Non-pigmented ciliary epithelial cell (primary cell): ENCODE results near the gene RIBC1.
A peak's percentile ranks its signal among the peaks of the same experiment; 100 is the strongest.
"Not testable (repeated sequence)": the region's sequence is repeated elsewhere in the genome, so short reads cannot be mapped to it uniquely, and the experiment has no call there.

Experiments
- DNase-seq: peaks from one replicate; pipeline ENCODE4 v3.0.0-alpha.2; 2010; ENCODE audit warnings: low read depth

The RIBC1 gene

GRCh38 chrX:53422861-53423306, at the start of gene RIBC1:
Gene RIBC1 (plus strand): TSS chrX:53422873. CDS start chrX:53426277, 3,404 bp downstream.
- DNase-seq: no peak

DNA sequence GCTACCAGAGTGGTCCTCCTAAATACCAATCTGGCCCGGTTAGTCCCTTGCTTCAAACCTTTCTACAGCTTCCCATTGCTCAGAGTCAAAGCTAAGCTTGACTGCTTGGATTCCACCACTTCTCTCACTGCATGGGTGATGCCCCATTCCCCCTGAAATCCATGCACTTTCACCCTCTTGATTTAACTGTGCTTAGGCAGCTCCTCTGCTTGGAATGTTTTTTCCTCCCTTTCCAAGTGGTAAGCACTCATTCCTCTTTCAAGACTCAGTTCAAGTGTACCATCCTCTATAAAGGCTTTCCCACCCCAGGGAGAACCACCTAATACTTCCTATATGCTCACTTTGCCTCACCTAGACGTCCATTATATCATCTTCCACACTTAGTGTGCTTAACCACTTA, 49.4 kb upstream of the RIBC1 start:
- no peak for DNase-seq

DNA sequence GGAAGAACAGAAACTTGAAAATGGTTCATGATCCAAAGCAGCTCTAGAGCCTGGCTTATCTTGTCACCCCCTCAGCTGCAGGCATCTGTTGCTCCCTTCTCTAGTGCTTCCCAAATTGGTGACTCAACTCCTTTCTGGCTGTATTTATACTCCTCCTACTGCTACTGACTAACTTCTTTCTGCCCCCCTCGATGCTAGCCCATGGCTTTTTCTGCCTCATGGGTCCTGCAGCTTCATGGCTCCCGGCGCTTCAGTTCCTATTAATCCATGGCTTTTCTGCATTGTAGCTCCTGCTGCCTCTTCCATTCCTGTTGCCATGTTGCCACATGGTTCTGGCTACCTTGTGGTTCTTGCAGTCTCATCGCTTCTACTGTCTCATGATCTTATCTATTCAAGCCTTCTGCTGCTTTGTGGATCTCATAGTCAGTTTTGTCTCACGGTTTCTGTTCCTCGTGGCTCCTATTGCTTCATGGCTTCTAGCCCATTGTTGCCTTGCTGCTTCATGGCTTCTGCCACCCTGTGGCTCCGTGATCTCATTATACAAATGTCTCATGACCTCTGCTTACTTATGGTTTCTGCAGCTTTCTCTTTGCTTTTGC, 48.4 kb upstream of the RIBC1 start:
- no peak for DNase-seq

DNA sequence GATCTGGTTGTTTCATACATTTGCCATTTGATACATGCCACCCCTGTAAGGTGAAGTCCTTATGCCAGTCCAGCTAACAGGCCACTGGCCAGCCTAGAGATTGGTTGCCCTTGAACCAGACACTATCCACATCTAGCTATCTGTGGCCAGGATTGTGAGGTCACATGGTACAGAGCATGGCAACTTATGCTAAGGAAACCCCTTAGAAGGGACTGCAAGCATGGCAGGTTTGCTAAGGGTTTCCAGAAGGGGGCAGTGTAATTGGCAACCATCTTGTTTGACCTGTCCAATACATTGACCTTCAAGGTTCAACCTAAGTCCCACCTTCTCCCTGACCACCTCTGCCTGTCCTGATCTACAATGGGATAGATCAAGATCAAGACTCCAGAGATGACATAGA, 47.8 kb upstream of the RIBC1 start:
- DNase-seq: no peak

DNA sequence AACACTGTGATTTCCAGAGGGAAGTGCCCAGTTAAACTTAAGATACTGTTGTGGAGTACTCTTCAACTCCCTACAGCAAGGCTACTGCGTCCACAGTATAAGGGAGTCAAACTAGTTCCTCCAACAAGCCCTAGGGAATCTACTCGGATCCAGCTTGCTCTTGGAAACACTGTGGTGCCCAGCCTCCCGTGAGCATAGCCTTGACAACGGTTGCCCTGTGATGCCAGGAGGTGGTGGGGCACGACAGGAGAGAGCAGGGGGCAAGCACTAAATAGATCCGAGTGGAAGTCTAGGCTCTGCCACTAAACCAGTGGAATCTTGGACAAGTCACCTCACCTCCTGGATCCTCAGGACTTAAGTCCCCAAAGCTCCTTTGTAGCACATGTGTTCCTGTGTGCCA, 45.8 kb upstream of the RIBC1 start:
- no peak for DNase-seq

- no peak for DNase-seq
These were observed 45.2 kb upstream of the RIBC1 start for GRCh38 chrX:53377464-53377863.

DNA sequence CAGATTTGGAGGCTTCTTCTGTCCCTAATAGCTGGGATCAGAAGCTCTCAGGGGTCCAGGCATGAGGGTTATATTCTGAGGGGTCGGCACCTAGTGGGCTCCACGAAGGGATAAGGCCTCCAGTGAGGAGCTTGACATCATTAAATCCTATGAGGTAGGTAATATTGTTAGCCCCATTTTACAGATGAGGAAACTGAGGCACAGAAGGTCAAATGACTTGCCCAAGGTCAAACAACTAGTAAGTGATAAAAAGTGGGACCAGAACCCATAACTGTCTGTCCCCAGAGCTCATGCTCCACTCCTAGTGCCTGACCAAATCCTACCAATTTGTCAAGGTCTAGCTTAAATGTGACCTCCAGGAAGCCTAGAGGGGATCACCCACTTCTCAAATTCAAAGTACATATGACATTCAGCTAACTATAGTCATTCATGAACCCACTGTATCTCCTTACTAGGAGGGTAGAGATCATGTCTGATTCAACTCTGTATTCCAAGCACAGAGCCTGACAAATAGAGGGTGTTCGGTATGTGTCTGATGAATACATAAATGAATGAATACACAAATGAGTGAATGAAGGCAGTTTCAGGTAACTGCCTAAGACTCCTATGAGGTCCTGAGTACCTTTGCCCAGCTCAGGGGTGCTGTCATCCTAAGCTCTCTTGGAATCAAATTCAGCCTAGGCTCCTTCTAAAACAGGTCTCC, 43.5 kb upstream of the RIBC1 start:
- DNase-seq: no peak

DNA sequence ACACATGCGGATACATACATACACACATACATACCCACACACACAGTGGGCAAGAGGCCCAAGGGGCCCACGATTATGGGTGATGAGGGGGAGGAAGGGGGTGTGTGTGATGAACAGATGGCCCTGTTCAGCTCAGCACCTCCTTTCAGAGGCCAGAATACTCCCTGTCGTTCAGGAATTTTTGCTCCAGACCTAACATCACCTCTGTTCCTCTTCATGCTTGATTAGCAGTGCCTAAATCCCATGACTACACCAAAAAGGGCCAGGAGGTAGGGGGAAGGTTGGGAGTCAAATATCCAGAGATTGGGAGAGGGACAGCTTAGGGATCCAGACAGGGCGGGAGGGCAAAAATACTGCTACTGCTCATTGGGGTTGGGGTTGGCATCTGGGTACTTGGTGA, 42.9 kb upstream of the RIBC1 start:
- DNase-seq: no peak

DNA sequence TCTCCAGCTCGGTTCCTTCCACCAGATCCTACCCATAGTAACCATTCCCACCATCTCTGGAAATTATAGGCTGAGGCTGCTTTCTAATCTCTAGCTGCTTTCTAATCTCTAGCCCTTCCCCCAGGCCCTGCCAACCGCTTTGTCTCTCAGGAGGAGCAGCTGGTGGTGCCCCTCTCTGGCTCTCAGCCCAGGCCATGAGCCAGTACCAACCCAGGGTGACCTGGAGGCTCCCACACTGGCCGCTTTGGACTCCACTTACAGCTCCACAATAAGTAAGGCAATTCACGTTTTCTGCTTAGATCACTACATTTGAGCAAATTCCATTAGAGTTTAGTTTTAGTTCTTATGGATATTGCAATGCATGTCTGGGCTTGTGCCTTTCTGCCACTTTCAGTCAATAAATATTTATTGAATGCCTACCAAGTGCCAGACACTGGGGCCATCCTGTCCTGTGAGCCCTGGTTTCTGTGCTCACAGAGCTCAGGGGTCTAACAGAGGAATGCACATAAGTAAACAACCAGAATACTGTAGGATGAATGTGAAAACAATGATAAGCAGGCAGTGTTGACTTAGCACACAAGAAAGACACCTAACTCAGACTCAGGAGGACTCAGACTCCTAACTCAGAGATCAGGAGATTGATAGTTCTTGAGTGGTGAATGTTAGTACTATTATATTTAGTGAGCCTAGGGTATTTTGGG, 39.1 kb upstream of the RIBC1 start:
- DNase-seq: no peak

GRCh38 chrX:53395605-53396298, 26.9 kb upstream of the RIBC1 start:
- DNase-seq: no peak

DNA sequence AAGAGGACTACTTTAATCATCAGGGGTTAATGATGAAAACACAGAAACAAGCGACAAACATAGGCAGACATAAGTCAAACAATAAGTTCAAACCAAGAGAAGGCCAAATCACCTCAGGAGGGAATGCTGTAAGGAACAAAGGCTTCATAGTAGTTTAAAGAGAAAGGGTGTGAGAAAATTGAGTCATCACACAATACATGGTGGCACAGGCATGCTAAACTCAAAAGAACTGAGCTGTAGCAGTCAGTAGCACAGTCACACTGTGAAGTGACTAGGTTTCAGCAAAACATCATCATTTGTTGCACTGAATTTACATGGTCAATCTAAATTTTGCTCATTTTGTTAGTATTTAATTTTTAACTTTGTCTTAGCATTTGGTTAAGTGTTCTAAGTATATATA, 24.5 kb upstream of the RIBC1 start:
- no peak for DNase-seq

DNA sequence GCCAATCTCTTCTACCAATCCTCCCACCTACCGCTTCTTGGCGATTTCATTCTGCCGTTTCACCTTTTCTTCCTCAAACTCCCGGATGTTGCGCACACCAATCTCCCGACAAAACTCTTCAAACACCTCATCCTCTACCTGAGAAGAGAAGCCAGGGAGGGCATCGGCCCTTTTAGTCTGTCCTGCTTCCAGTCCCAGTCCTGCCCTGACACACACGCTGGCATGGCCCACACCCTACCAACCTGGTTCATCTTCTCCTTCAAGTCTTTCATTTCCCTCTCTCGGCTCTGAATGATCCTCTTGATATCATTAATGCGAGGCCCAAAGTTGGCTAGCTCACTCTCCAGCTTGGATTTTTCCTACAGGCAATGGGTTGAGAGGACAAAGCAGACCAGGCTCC, 19.1 kb upstream of the RIBC1 start:
- no peak for DNase-seq

DNA sequence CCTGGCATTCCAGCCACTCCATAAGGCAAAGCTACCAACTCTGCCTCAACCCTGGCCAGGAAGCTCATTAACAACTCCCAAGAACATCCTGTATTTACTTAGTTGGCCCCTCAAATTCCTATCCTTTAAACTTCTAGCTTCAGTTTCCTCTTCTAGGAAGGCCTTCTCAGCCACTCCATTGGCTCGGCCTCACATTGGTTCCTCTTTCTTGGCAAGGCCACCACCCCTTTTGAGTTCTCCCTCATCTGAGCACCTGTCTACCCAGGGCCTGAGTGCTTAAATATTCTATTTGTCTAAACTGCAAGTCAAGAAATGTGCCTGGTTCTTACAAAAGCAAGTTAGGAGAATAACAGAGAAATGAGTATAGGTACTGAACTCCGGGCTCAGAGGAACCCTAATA, 10.2 kb upstream of the RIBC1 start:
- DNase-seq: no peak

DNA sequence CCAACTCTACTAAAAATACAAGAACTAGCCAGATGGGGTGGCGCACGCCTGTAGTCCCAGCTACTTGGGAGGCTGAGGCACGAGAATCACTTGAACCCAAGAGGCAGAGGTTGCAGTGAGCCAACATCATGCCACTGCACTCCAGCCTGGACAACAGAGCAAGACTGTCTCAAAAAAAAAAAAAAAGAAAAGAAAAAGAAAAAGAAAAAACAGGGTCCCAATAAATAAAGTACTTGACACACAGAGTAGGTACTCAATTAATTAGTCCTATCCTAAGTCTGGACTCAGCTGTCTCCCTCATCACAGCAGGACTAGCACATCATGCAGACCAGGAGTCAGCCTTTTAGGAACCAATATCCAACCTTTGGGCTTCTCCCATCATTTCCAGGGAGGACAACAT, 2.3 kb upstream of the RIBC1 start:
- DNase-seq: not testable (repeated sequence)

GRCh38 chrX:53421125-53421524, 1.5 kb upstream of the RIBC1 start:
- DNase-seq: no peak

- DNase-seq: no peak
These were observed 944 bp upstream of the RIBC1 start for GRCh38 chrX:53421772-53422085.

DNA sequence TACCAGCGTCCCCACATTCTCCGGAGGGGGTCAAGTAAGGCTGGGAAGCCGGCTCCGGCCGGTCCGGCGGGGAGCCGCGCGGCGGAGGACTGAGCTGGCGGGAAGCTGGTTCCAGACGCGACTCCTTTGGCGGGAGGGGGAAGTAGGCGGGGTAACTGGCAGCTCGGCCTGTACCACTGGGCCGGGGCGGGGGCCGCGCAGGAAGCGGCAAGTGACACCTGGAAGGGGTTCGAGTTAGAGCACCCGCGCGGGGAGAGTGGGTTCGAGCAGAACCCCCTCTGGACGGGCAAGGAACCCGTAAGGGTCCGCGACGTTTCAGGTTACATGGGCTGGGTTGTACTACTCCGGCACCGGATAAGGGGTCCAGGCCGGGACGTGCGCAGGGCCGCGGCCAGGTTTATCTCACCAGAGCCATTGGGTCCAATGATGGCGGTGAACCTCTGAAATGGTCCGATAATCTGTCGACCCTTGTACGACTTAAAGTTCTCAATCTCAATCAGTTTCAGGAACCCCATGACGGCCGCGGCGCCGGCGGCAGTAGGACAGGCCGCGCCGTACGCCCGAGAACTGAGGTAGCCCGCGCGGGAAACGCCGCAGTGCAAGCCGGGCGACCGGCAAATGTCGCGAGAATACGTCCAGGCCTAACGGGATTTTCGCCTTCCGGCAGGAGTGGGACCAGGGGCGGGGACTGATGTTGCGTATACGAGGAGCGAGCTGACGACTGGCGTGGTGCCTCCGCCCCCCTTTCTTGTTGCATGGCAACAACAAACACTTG, 400 bp upstream of the RIBC1 start, which contains the start of gene SMC1A:
SMC1A (minus strand) TSS at position 569 of the 775 bp plus-strand sequence; CDS start at position 515, 54 bp downstream.
- peak; percentile 84 for DNase-seq

DNA sequence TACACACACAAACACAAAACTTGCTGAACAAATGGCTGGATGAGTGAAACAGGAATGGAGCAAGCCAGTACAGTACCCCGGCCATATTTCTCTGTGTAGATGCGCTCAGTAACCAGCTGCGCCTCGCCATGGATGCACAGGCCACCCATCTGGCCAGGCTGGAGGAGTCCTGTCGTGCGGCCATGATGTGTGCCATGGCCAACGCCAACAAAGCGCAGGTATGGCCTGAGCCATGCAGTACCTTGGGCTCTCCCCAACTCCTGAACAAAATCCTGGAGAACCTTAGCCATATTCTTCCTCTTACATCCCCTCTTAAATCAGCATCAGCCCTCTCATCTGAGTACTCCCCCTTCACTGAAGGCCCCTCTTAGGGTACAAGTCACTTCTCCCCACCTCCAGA, 7.1 kb downstream of the RIBC1 start:
- DNase-seq: no peak

GRCh38 chrX:53430231-53430630, 7.6 kb downstream of the RIBC1 start:
- no peak for DNase-seq

DNA sequence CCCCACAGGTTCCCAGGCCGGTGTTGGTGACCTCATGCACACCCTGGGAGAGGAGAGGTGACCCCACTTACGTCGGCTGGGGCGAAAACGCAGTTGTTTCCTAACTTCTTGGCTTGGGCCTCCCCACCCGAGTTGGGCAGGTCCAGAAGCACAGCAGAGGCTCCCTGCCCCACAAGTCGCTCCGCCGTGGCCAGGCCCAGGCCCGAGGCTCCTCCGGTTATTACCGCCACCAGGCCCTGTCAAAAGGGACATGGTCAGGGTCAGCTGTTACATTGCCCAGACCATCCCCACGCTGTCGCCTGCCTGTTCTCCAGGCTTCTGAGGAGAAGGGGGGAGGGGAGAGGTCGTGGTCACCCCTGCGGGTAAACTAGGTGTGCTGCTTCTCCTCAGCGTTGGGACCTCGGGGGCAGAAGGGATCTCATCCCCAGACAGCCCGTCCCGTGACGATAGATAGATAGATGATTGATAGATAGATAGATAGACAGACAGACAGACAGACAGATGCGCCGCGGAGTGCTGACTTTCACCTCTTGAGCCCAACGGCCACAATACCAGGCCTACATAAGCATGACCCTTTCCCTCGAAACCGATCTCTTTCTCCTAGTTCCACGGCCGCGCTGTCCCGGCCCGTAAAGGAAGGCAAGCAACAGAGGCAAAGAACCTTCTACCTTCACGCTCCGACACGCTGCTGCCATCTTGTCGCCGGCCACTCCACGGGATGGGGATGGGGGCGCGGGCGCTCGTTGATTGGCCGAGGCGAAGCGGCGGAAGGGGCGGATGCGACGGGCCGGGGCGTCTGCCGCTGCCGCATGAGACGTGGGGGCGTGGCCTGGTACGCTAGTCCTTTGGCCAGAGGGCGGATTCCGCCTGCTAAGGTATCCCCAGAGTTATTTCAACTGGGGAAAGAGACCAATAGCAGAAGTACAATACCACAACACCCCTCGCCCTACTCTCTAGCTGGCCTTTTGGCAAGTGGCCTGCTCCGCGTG, 11.3 kb downstream of the RIBC1 start, which contains the start of gene HSD17B10:
HSD17B10 (minus strand) TSS at position 720 of the 989 bp plus-strand sequence; CDS start at position 695, 25 bp downstream.
- no peak for DNase-seq

DNA sequence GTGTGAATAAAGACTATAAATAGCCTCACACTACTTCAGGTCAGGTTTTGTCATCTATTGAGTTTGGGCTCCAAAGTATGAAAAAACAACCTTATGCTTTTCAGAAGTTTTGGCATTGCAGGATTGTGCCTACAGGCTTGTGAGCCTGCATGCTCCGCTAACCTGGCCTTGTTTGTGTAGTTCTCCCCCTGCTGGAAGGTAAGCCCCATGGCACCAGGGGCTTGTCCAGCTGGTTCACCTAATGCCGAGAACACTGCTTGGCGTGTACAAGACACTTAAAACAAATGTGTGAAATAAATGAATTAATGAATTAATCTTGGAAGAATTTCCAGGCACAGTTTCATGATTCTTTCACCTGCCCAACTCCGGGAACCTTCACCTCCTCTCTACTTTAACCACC, 13.3 kb downstream of the RIBC1 start:
- DNase-seq: no peak
